Breast epithelium (tissue), 4 donors: ENCODE measurements around the gene CSF2RB. TPM values are rescaled to one million over a fixed set of nuclear protein-coding genes. Genes with fewer than 3 reads are reported as not detected.

ENCODE experiments used
- DNase-seq, 2 donors: peaks; one replicate each; pipeline ENCODE4 v3.0.0-alpha.2; 2019; ENCODE audit warnings: low spot score in 2 of 2
- H3K27ac ChIP-seq, 2 donors: fragments of 200-600 bp; sonication (generic) in 1 of 2; one replicate each; pipeline ENCODE4 v1.5.1; 2016 to 2019; ENCODE audit warnings: mild to moderate bottlenecking in 1 of 2
- H3K27me3 ChIP-seq, 2 donors: fragments of 200-600 bp; sonication (generic) in 1 of 2; one replicate each; pipeline versions ENCODE4 v1.5.1 to v1.6.0; 2017 to 2019; ENCODE audit warnings: control low read depth in 1 of 2, mild to moderate bottlenecking in 1 of 2
- H3K36me3 ChIP-seq: fragments of 200-600 bp; one replicate; pipeline ENCODE4 v1.5.1; 2019
- H3K4me1 ChIP-seq, 2 donors: fragments of 200-600 bp; sonication (generic); one replicate each; pipeline ENCODE4 v1.5.1; 2016 to 2019; ENCODE audit warnings: control low read depth in 1 of 2
- H3K4me3 ChIP-seq, 3 donors: fragments of 200-600 bp; sonication (generic); 1 replicate in 2 of 3; 2 replicates in 1 of 3; pipeline ENCODE4 v1.5.1; 2016 to 2019; ENCODE audit warnings: mild to moderate bottlenecking in 3 of 3, moderate library complexity in 2 of 3
- H3K9me3 ChIP-seq, 2 donors: fragments of 200-600 bp; sonication (generic) in 1 of 2; one replicate each; pipeline ENCODE4 v1.5.1; 2016 to 2019; ENCODE audit warnings: control low read depth in 1 of 2
- CTCF ChIP-seq, 3 donors: fragments of 450-650 bp; IDR thresholded peaks; one replicate each; pipeline ENCODE4 v1.5.1; 2016 to 2017; ENCODE audit warnings: antibody characterized with exemption in 3 of 3, mild to moderate bottlenecking in 3 of 3, moderate library complexity in 3 of 3
- POLR2A ChIP-seq: fragments of 450-650 bp; IDR thresholded peaks from one replicate; pipeline ENCODE4 v1.6.1; 2016; ENCODE audit warnings: antibody characterized with exemption, mild to moderate bottlenecking, moderate library complexity
- POLR2AphosphoS5 ChIP-seq, 3 donors: sonication (generic); formaldehyde crosslinking; IDR thresholded peaks; one replicate each; pipeline ENCODE4 v1.6.1; 2017; ENCODE audit warnings: antibody characterized with exemption in 3 of 3
- intact Hi-C: fragments of 100-400 bp; cut with DNase I; formaldehyde crosslinking; loops from one replicate; pipeline ENCODE4 v1.15.1; 2023; ENCODE audit warnings: low total_unique reads
- total RNA-seq, 3 donors: library from RNA; depleted of rRNA; stranded (reverse); fragments of >200 nt; gene quantifications; one replicate each; pipeline ENCODE4 v1.1.0, GENCODE V29; 2016

The CSF2RB gene
- total RNA-seq, 3 donors from 2014 or later, result 3.3 to 8.6 (median 3.8) TPM

GRCh38 chr22:36976606-36977005 lies 63.2 kb downstream of the CSF2RB start:
- DNase-seq, result no peak
- TF ChIP-seq CTCF (IDR thresholded peaks at IDR 0.05), result no peak
- no peak for TF ChIP-seq POLR2A
- TF ChIP-seq POLR2AphosphoS5 (IDR thresholded peaks at IDR 0.05), result no peak
- intact Hi-C loops, result loop anchor here (5.0 kb wide), 1 partner anchor 119 kb away; no protein-coding TSS in a partner anchor

DNA sequence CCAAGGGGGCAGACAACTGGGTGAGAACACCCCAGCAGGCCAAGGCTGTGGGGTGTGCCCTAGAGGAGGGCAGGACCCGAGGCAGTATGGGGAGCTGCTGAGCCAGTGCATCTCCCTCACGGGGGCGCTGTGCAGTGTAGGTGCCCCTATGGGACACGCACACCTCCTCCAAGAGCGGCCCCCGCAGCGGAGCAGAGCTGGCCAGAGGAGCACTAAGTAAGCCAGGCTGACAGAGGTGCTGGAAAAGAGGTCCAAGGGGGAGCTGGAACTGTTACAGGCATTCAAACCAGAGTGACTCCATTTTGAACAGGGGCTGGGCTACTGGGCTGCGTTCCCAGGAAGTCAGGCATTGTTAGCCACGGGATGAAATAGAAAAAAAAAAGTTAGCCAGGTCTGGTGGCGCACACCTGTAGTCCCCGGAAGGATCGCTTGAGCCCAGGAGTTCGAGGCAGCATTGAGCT lies 64.0 kb downstream of the CSF2RB start:
- DNase-seq, result peak in 1 of 2 donors; percentile 30
- H3K4me1 ChIP-seq, result no peaks in the 10 kb centered on the region
- no peaks in the 10 kb centered on the region for H3K27me3 ChIP-seq
- peak overlapping the region; percentile 24 to 57 (median 44) for H3K4me3 ChIP-seq
- no peaks in the 10 kb centered on the region for H3K9me3 ChIP-seq
- H3K36me3 ChIP-seq, result no peaks in the 10 kb centered on the region
- no peak for TF ChIP-seq POLR2A
- TF ChIP-seq CTCF (IDR thresholded peaks at IDR 0.05), result no peak
- no peak for TF ChIP-seq POLR2AphosphoS5 (IDR thresholded peaks at IDR 0.05)
- H3K27ac ChIP-seq, result no peak overlapping the region
- intact Hi-C loops, result loop anchor here (5.0 kb wide), 1 partner anchor 120 kb away; no protein-coding TSS in a partner anchor

More at GRCh38 chr22:36976606-36977005, 63.2 kb downstream of the CSF2RB start:
- Histone ChIP-seq H3K27me3 (no peaks in the 10 kb centered on the region), H3K9me3 (no peaks in the 10 kb centered on the region), H3K4me1 (no peaks in the 10 kb centered on the region), H3K36me3 (no peaks in the 10 kb centered on the region), H3K4me3 (no peak overlapping the region), H3K27ac (no peak overlapping the region)

- no peaks in the 10 kb centered on the region for H3K27me3 ChIP-seq
- H3K9me3 ChIP-seq, result no peaks in the 10 kb centered on the region
- TF ChIP-seq CTCF (IDR thresholded peaks at IDR 0.05) (peak; percentile 88 to 97 (median 95)), POLR2AphosphoS5 (IDR thresholded peaks at IDR 0.05) (peak; percentile 40 to 67 (median 53)), POLR2A (no peak)
- H3K27ac ChIP-seq, result no peak overlapping the region
- peak; percentile 87 to 88 for DNase-seq
- H3K4me3 ChIP-seq, result peak overlapping the region; percentile 24 to 57 (median 44)
- intact Hi-C loops, result loop anchor here (5.0 kb wide), 1 partner anchor 121 kb away; no protein-coding TSS in a partner anchor
- no peaks in the 10 kb centered on the region for H3K4me1 ChIP-seq
- H3K36me3 ChIP-seq, result no peaks in the 10 kb centered on the region
Measured at GRCh38 chr22:36977947-36978660, 64.7 kb downstream of the CSF2RB start.

GRCh38 chr22:36979016-36979910 lies 65.8 kb downstream of the CSF2RB start:
- TF ChIP-seq POLR2AphosphoS5 (IDR thresholded peaks at IDR 0.05), result no peak
- TF ChIP-seq POLR2A, result no peak
- no peak for TF ChIP-seq CTCF (IDR thresholded peaks at IDR 0.05)
- no peaks in the 10 kb centered on the region for H3K9me3 ChIP-seq
- H3K36me3 ChIP-seq, result no peaks in the 10 kb centered on the region
- H3K4me3 ChIP-seq, result no peak overlapping the region
- no peak for DNase-seq
- H3K27ac ChIP-seq, result no peak overlapping the region
- H3K4me1 ChIP-seq, result no peaks in the 10 kb centered on the region
- intact Hi-C loops, result loop anchor here (5.0 kb wide), 1 partner anchor 122 kb away; no protein-coding TSS in a partner anchor
- no peaks in the 10 kb centered on the region for H3K27me3 ChIP-seq
